WTC11 (cell line): ENCODE measurements around the gene ITPKB. TPM values are rescaled to one million over a fixed set of nuclear protein-coding genes. Genes with fewer than 3 reads are reported as not detected.

Source experiments
- ATAC-seq: fragments of 200-7000 bp; cut with Tn5 transposase; 2 replicates; pipeline ENCODE4 v1.10.0; 2021; ENCODE audit warnings: mild to moderate bottlenecking, moderate library complexity
- CTCF ChIA-PET: fragments of 300-600 bp; sonication (Branson Sonifier 250); formaldehyde crosslinking; loops from one replicate; lab custom pipeline; 2021; ENCODE audit warnings: antibody characterized with exemption; lab: Charles Lee
- POLR2A ChIA-PET: fragments of 350-600 bp; sonication (Branson Sonifier 250); formaldehyde crosslinking; loops from one replicate; lab custom pipeline; 2021; ENCODE audit warnings: antibody characterized with exemption; lab: Charles Lee
- DNase-seq: peaks from one replicate; pipeline ENCODE4 v3.0.0; 2021; ENCODE audit warnings: low spot score
- H3K27ac Mint-ChIP-seq: 2 replicates; pipeline ENCODE4 v1.8.0; 2021; ENCODE audit warnings: mixed read lengths
- H3K27me3 Mint-ChIP-seq: 2 replicates; pipeline ENCODE4 v1.8.0; 2021; ENCODE audit warnings: low read depth, mild to moderate bottlenecking, moderate library complexity, mixed read lengths
- H3K36me3 Mint-ChIP-seq: 2 replicates; pipeline ENCODE4 v1.8.0; 2021; ENCODE audit warnings: mixed read lengths
- H3K4me1 Mint-ChIP-seq: 2 replicates; pipeline ENCODE4 v1.8.0; 2022; ENCODE audit warnings: mixed read lengths
- H3K4me3 Mint-ChIP-seq: 2 replicates; pipeline ENCODE4 v1.8.0; 2021; ENCODE audit warnings: mild to moderate bottlenecking, moderate library complexity, mixed read lengths
- H3K9me3 Mint-ChIP-seq: 2 replicates; pipeline ENCODE4 v1.8.0; 2021; ENCODE audit warnings: mixed read lengths
- AR ChIP-seq: fragments of 250-450 bp; sonication (Bioruptor Pico); IDR thresholded peaks from 2 replicates; pipeline ENCODE4 v1.9.0; 2021; ENCODE audit warnings: mild to moderate bottlenecking
- CBFB ChIP-seq: sonication (generic); formaldehyde crosslinking; IDR thresholded peaks from 2 replicates; pipeline ENCODE4 v1.8.1; 2022; ENCODE audit warnings: mild to moderate bottlenecking, low read depth, missing genetic modification reagents
- GTF2I ChIP-seq: fragments of 250-450 bp; sonication (Bioruptor Pico); conservative IDR thresholded peaks from 2 replicates; pipeline ENCODE4 v1.4.0; 2021; ENCODE audit warnings: mild to moderate bottlenecking
- JUN ChIP-seq: sonication (generic); formaldehyde crosslinking; IDR thresholded peaks from 2 replicates; pipeline ENCODE4 v1.8.0; 2023; ENCODE audit warnings: mild to moderate bottlenecking, missing genetic modification reagents
- KAT7 ChIP-seq: sonication (generic); formaldehyde crosslinking; IDR thresholded peaks from 2 replicates; pipeline ENCODE4 v1.8.1; 2023; ENCODE audit warnings: missing genetic modification reagents, mild to moderate bottlenecking, borderline replicate concordance
- PRDM15 ChIP-seq: sonication (generic); formaldehyde crosslinking; IDR thresholded peaks from 2 replicates; pipeline ENCODE4 v1.8.0; 2022; ENCODE audit warnings: missing genetic modification reagents
- SMAD3 ChIP-seq: sonication (generic); formaldehyde crosslinking; IDR thresholded peaks from 2 replicates; pipeline ENCODE4 v1.8.0; 2022; ENCODE audit warnings: missing genetic modification reagents, mild to moderate bottlenecking, borderline replicate concordance
- USF2 ChIP-seq: sonication (generic); formaldehyde crosslinking; IDR thresholded peaks from 2 replicates; pipeline ENCODE4 v1.8.1; 2023; ENCODE audit warnings: mild to moderate bottlenecking, missing genetic modification reagents, moderate library complexity
- ZNF138 ChIP-seq: sonication (generic); formaldehyde crosslinking; conservative IDR thresholded peaks from 2 replicates; pipeline ENCODE4 v1.8.1; 2022; ENCODE audit warnings: mild to moderate bottlenecking, moderate library complexity, missing genetic modification reagents
- ZNF317 ChIP-seq: sonication (generic); formaldehyde crosslinking; IDR thresholded peaks from 2 replicates; pipeline ENCODE4 v1.8.1; 2023; ENCODE audit warnings: low read depth, mild to moderate bottlenecking, moderate library complexity, missing genetic modification reagents, borderline replicate concordance
- ZNF416 ChIP-seq: fragments of 250-450 bp; sonication (Bioruptor Pico); IDR thresholded peaks from 2 replicates; pipeline ENCODE4 v1.9.0; 2021; ENCODE audit warnings: mild to moderate bottlenecking, inconsistent platforms
- total RNA-seq: library from RNA; stranded (reverse); gene quantifications from 3 replicates; pipeline ENCODE4 v1.2.3, GENCODE V29; 2021
- TF ChIP-seq, protein P1 (sequence below): sonication (generic); formaldehyde crosslinking; IDR thresholded peaks from 2 replicates; pipeline ENCODE4 v1.8.1; 2023; ENCODE audit warnings: mild to moderate bottlenecking, moderate library complexity, missing genetic modification reagents
- TF ChIP-seq, protein P2 (sequence below): sonication (generic); formaldehyde crosslinking; IDR thresholded peaks from 2 replicates; pipeline ENCODE4 v1.8.1; 2023; ENCODE audit warnings: mild to moderate bottlenecking, missing genetic modification reagents

ITPKB gene
- total RNA-seq, 1 experiment from 2014 or later = 15.6 TPM

DNA sequence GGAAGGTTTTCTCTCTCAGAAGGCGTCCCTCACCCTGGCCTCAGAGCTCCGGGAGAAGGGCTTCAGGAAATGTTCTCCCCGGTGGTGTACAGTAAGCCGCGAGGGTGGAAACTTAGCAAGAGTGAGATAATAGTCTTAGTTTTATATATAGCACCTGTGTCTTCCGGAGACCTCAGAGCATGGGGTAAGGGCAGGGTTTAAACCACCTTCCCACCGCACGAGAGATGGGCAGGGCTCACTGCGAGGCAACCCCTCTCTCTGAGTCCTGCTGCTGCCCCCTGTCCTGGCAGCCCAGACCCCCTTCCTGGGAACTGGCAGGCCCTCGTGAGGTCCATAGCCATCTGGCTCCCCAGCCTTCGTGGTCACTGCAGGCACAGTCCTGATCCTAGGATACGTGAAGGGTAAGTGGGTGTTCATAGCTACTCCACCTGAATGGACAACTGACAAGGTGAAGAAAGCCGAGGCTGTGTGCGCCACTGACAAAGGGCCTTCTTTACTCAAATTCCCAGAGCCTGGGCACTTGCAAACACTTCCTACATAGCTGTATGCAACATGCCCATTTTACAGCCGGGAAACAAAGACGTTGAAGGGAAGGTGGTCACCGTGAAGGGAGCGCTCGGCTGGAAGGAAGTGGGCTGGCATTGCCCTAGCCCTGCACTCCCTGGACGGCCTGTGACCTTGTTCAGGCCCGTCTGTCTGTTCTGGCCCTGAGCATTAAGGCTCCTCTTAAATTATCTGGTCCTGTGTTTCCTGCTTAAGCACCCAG lies 26.9 kb downstream of the ITPKB start (continued):
- no peak for TF ChIP-seq ZNF138

DNA sequence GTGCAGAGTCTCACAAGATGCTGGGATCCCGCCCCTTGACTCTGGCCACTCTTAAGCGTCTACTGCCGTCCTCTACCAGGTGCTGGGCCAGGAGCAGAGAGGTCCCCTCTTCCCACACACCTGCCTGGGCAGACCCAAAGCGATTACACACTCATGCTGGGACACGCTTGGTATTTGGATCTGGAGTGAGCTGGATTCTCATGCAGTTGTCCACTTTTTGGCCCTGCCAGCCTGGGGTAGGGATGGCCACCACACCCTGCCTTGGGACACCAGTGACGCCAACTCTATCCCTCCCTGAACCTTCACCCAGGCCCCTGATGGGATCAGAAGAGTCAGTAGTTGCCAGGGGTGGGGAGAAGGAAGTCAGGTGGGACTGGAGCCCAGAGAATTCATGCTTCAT lies 28.6 kb downstream of the ITPKB start:
- ChIA-PET CTCF (interaction anchor here (1.1 to 1.4 kb wide), 2 partner anchors 29 to 30 kb away, joined by 3 read pairs; no protein-coding TSS in a partner anchor), POLR2A (no interaction called here)
- Mint-ChIP-seq H3K36me3 (peaks cover 4% of the 10 kb centered on the region; the same call in 1 of the 2 replicates), H3K4me1 (peaks cover 24% of the 10 kb centered on the region), H3K9me3 (peaks cover 8% of the 10 kb centered on the region), H3K27me3 (no peaks in the 10 kb centered on the region), H3K27ac (no peak overlapping the region), H3K4me3 (no peak overlapping the region)
- TF ChIP-seq, protein P1, sequence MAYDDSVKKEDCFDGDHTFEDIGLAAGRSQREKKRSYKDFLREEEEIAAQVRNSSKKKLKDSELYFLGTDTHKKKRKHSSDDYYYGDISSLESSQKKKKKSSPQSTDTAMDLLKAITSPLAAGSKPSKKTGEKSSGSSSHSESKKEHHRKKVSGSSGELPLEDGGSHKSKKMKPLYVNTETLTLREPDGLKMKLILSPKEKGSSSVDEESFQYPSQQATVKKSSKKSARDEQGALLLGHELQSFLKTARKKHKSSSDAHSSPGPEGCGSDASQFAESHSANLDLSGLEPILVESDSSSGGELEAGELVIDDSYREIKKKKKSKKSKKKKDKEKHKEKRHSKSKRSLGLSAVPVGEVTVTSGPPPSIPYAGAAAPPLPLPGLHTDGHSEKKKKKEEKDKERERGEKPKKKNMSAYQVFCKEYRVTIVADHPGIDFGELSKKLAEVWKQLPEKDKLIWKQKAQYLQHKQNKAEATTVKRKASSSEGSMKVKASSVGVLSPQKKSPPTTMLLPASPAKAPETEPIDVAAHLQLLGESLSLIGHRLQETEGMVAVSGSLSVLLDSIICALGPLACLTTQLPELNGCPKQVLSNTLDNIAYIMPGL (CRISPR knock-in tag) = no peak
- no peak for TF ChIP-seq USF2
- no peak for TF ChIP-seq GTF2I (CRISPR knock-in tag)
- TF ChIP-seq AR (CRISPR knock-in tag) = no peak
- no peak for TF ChIP-seq CBFB (CRISPR knock-in tag)
- TF ChIP-seq SMAD3 (CRISPR knock-in tag) = no peak
- TF ChIP-seq KAT7 (CRISPR knock-in tag) = no peak
- no peak for TF ChIP-seq PRDM15 (CRISPR knock-in tag)
- TF ChIP-seq JUN = no peak
- TF ChIP-seq, protein P2, sequence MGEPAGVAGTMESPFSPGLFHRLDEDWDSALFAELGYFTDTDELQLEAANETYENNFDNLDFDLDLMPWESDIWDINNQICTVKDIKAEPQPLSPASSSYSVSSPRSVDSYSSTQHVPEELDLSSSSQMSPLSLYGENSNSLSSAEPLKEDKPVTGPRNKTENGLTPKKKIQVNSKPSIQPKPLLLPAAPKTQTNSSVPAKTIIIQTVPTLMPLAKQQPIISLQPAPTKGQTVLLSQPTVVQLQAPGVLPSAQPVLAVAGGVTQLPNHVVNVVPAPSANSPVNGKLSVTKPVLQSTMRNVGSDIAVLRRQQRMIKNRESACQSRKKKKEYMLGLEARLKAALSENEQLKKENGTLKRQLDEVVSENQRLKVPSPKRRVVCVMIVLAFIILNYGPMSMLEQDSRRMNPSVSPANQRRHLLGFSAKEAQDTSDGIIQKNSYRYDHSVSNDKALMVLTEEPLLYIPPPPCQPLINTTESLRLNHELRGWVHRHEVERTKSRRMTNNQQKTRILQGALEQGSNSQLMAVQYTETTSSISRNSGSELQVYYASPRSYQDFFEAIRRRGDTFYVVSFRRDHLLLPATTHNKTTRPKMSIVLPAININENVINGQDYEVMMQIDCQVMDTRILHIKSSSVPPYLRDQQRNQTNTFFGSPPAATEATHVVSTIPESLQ (CRISPR knock-in tag) = no peak
- TF ChIP-seq ZNF317 (CRISPR knock-in tag) = no peak
- TF ChIP-seq ZNF416 (CRISPR knock-in tag) = no peak
- no peak for ATAC-seq
- no peak for DNase-seq
